Eye (tissue), 1 donor: ENCODE measurements around the gene ING5.

Source experiments
- DNase-seq: peaks from one replicate; pipeline ENCODE4 v3.0.0-alpha.2; 2015

Gene ING5

GRCh38 chr2:241777686-241778627, 76.1 kb downstream of the ING5 start:
- DNase-seq = no peak
